ENCODE measurements around the gene CASS4. TPM values are rescaled to one million over a fixed set of nuclear protein-coding genes. Genes with fewer than 3 reads are reported as not detected.
A peak's percentile ranks its signal among the peaks of the same experiment; 100 is the strongest.

The CASS4 gene
- total and polyA plus RNA-seq, 9 of the 15 experiments (the other 6 are each of a cell fraction or from before 2014, with no cell fraction given), result 8.1 to 53.8 (median 26.7) TPM

DNA sequence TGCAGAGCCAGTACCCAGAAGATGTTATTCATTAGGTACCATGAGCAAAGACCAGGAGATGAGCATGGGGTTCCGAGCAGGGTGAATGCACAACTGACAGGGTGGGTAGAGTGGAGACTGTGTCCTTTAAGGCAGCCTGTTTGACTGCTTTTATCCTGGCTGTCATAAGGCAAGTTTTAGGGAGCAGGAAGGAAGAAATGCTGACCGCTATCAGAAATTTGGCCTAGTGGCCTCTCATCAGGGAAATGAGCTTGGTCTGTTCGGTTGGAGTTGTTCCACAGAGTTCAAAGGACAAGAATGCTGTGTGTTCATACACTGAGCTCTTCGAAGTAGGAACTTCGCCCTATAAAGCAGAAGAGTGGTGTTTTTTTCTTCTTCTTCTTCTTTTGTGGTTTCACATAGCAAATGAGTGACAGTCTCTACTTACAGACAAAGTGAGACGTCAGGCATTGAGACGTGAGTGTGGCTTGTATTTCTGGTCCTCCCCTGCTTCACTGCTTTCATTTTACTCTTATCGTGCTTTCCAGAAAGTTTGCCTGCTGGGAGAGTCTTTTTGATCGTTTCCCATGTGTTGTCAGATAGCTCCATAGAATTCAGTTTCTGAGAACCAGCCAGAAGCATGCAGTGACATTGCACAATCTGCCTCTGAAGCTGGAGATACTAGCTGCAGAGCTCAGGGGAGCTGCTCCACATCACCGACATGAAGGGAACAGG, at the start of gene CASS4 (continued):
- TF ChIP-seq, protein P1, sequence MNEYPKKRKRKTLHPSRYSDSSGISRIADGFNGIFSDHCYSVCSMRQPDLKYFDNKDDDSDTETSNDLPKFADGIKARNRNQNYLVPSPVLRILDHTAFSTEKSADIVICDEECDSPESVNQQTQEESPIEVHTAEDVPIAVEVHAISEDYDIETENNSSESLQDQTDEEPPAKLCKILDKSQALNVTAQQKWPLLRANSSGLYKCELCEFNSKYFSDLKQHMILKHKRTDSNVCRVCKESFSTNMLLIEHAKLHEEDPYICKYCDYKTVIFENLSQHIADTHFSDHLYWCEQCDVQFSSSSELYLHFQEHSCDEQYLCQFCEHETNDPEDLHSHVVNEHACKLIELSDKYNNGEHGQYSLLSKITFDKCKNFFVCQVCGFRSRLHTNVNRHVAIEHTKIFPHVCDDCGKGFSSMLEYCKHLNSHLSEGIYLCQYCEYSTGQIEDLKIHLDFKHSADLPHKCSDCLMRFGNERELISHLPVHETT (CRISPR knock-in tag; conservative IDR thresholded peaks at IDR 0.05 in 1 of 2, IDR thresholded peaks at IDR 0.05 in 1 of 2), result peak in 1 of 2 experiments; percentile 76; a peak in 2 of 4 replicates
- TF ChIP-seq SAFB2 (IDR thresholded peaks at IDR 0.05; ENCODE audit: borderline replicate concordance, low read depth, low read length, severe bottlenecking) (no peak), FOXK2 (conservative IDR thresholded peaks at IDR 0.05 in 1 of 2, IDR thresholded peaks at IDR 0.05 in 1 of 2; ENCODE audit: low read depth in 2 of 2) (peak; percentile 80 to 88; a peak in 3 of 4 replicates), MEIS2 (IDR thresholded peaks at IDR 0.05; ENCODE audit: partially characterized antibody) (peak; percentile 93), TAF1 (IDR thresholded peaks at IDR 0.05; ENCODE audit: control insufficient read depth, extremely low read depth, insufficient read depth, low read length, severe bottlenecking) (peak; percentile 66), LEF1 (IDR thresholded peaks at IDR 0.05) (peak; percentile 100), NFIC (IDR thresholded peaks at IDR 0.05) (peak; percentile 95), SAP30 (IDR thresholded peaks at IDR 0.05; ENCODE audit: borderline replicate concordance, insufficient read depth, low read depth, low read length, poor library complexity, severe bottlenecking) (no peak), MYNN (IDR thresholded peaks at IDR 0.05) (peak; percentile 82), MYNN (CRISPR knock-in tag; IDR thresholded peaks at IDR 0.05) (no peak), HNRNPUL1 (IDR thresholded peaks at IDR 0.05; ENCODE audit: low read length) (0 out of 2 replicates have a peak, but pooled peaks have one; percentile 38), HDAC1 (IDR thresholded peaks at IDR 0.05) (peak; percentile 69 to 93; a peak in 3 of 4 replicates)
- TF ChIP-seq, protein P2, sequence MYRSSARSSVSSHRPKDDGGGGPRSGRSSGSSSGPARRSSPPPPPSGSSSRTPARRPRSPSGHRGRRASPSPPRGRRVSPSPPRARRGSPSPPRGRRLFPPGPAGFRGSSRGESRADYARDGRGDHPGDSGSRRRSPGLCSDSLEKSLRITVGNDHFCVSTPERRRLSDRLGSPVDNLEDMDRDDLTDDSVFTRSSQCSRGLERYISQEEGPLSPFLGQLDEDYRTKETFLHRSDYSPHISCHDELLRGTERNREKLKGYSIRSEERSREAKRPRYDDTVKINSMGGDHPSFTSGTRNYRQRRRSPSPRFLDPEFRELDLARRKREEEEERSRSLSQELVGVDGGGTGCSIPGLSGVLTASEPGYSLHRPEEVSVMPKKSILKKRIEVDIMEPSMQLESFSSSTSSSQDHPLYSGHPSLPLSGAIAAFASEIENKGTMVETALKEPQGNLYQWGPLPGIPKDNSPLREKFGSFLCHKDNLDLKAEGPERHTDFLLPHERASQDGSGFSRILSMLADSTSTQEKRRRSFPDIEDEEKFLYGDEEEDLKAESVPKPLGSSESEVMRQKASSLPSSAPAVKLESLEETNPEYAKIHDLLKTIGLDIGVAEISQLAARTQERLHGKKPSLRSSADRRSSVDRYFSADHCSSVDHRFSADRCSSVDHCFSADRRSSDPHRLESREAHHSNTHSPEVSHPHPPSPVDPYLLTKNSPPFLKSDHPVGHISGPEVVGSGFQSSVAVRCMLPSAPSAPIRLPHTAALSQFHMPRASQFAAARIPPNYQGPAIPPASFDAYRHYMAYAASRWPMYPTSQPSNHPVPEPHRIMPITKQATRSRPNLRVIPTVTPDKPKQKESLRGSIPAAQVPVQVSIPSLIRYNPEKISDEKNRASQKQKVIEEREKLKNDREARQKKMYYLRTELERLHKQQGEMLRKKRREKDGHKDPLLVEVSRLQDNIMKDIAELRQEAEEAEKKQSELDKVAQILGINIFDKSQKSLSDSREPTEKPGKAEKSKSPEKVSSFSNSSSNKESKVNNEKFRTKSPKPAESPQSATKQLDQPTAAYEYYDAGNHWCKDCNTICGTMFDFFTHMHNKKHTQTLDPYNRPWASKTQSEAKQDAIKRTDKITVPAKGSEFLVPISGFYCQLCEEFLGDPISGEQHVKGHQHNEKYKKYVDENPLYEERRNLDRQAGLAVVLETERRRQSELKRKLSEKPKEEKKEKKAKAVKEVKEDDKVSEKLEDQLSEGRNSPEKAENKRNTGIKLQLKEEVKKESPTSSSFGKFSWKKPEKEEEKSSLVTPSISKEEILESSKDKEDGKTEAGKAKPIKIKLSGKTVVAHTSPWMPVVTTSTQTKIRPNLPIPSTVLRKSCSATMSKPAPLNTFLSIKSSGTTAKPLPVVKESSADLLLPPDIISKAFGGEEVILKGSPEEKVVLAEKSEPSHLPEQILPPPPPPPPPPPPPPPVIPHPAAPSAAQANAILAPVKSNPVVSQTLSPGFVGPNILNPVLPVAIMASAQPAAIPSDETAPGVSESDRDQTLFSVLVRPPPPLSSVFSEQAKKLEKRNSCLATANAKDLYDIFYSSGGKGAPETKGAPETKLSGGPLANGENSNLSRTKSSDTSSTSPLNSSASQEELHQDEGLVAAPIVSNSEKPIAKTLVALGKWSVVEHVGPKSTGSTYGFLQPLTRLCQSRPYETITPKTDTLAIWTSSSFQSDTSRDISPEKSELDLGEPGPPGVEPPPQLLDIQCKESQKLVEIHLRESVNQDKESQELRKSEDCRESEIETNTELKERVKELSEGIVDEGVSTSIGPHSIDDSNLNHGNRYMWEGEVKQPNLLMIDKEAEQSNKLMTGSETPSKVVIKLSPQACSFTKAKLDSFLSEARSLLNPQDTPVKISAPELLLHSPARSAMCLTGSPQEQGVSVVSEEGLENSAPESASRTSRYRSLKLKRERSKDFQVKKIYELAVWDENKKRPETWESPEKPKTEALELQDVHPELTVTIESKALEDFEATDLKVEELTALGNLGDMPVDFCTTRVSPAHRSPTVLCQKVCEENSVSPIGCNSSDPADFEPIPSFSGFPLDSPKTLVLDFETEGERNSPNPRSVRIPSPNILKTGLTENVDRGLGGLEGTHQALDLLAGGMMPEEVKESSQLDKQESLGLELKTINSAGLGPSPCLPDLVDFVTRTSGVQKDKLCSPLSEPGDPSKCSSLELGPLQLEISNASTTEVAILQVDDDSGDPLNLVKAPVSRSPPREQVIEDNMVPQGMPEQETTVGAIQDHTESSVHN (IDR thresholded peaks at IDR 0.05; ENCODE audit: borderline replicate concordance in 1 of 2, low read depth in 1 of 2), result peak in 1 of 2 experiments; percentile 85; a peak in 2 of 4 replicates
- TF ChIP-seq, protein P3, sequence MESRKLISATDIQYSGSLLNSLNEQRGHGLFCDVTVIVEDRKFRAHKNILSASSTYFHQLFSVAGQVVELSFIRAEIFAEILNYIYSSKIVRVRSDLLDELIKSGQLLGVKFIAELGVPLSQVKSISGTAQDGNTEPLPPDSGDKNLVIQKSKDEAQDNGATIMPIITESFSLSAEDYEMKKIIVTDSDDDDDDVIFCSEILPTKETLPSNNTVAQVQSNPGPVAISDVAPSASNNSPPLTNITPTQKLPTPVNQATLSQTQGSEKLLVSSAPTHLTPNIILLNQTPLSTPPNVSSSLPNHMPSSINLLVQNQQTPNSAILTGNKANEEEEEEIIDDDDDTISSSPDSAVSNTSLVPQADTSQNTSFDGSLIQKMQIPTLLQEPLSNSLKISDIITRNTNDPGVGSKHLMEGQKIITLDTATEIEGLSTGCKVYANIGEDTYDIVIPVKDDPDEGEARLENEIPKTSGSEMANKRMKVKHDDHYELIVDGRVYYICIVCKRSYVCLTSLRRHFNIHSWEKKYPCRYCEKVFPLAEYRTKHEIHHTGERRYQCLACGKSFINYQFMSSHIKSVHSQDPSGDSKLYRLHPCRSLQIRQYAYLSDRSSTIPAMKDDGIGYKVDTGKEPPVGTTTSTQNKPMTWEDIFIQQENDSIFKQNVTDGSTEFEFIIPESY (CRISPR knock-in tag; IDR thresholded peaks at IDR 0.05), result peak; percentile 16; the same call in 1 of the 2 replicates
